H9 (cell line): ENCODE data around the gene C17orf50. TPM values are rescaled to one million over a fixed set of nuclear protein-coding genes. Genes with fewer than 3 reads are reported as not detected.

Experiments
- DNase-seq: peaks from one replicate; pipeline ENCODE4 v3.0.0-alpha.2; 2017
- H2AFZ ChIP-seq: one replicate; pipeline ENCODE4 v1.6.1; 2013; ENCODE audit warnings: mild to moderate bottlenecking, low read length, control low read depth, moderate library complexity
- H2AK5ac ChIP-seq: 2 replicates; pipeline ENCODE4 v1.6.1; 2013; ENCODE audit warnings: low read length, control low read depth, mixed read lengths; ENCODE audit not compliant: insufficient read length
- H2BK120ac ChIP-seq: one replicate; pipeline ENCODE4 v1.6.1; 2013; ENCODE audit warnings: low read depth, mild to moderate bottlenecking, low read length, control low read depth, inconsistent platforms; ENCODE audit not compliant: poor library complexity, severe bottlenecking
- H2BK12ac ChIP-seq: 2 replicates; pipeline ENCODE4 v1.6.1; 2013; ENCODE audit warnings: low read length, control low read depth, mixed read lengths, low read depth; ENCODE audit not compliant: insufficient read length
- H2BK15ac ChIP-seq: 2 replicates; pipeline ENCODE4 v1.6.1; 2013; ENCODE audit warnings: low read depth, low read length, control low read depth
- H2BK20ac ChIP-seq: one replicate; pipeline ENCODE4 v1.6.1; 2013; ENCODE audit warnings: low read depth, mild to moderate bottlenecking, low read length, control low read depth, inconsistent platforms; ENCODE audit not compliant: poor library complexity, severe bottlenecking
- H2BK5ac ChIP-seq: 2 replicates; pipeline ENCODE4 v1.6.1; 2013; ENCODE audit warnings: low read length, control low read depth, mixed read lengths; ENCODE audit not compliant: insufficient read length
- H3K14ac ChIP-seq: 2 replicates; pipeline ENCODE4 v1.6.1; 2013; ENCODE audit warnings: low read length, control low read depth; ENCODE audit not compliant: insufficient read depth
- H3K18ac ChIP-seq: 2 replicates; pipeline ENCODE4 v1.6.1; 2013; ENCODE audit warnings: low read depth, mild to moderate bottlenecking, mixed read lengths, low read length, control low read depth; ENCODE audit not compliant: insufficient read length
- H3K23ac ChIP-seq: 2 replicates; pipeline ENCODE4 v1.6.1; 2013; ENCODE audit warnings: low read length, control low read depth, mixed read lengths, low read depth; ENCODE audit not compliant: insufficient read length
- H3K23me2 ChIP-seq: 2 replicates; pipeline ENCODE4 v1.6.1; 2013; ENCODE audit warnings: low read depth, mild to moderate bottlenecking, mixed read lengths, low read length, control low read depth; ENCODE audit not compliant: insufficient read length, poor library complexity, severe bottlenecking
- H3K27ac ChIP-seq: 2 replicates; pipeline ENCODE4 v1.5.1; 2013; ENCODE audit warnings: low read length, control low read depth, mixed read lengths, low read depth; ENCODE audit not compliant: insufficient read length
- H3K27me3 ChIP-seq: 2 replicates; pipeline ENCODE4 v1.6.1; 2013; ENCODE audit warnings: low read length, control low read depth, inconsistent platforms; ENCODE audit not compliant: insufficient read depth
- H3K4ac ChIP-seq: 2 replicates; pipeline ENCODE4 v1.6.1; 2013; ENCODE audit warnings: low read depth, mild to moderate bottlenecking, control low read depth, inconsistent platforms, low read length, moderate library complexity
- H3K4me1 ChIP-seq: 2 replicates; pipeline ENCODE4 v1.6.1; 2013; ENCODE audit warnings: low read length, control low read depth, inconsistent platforms; ENCODE audit not compliant: insufficient read depth
- H3K4me2 ChIP-seq: 2 replicates; pipeline ENCODE4 v1.6.1; 2013; ENCODE audit warnings: low read length, control low read depth, mixed read lengths; ENCODE audit not compliant: insufficient read length, insufficient read depth
- H3K56ac ChIP-seq: 2 replicates; pipeline ENCODE4 v1.6.1; 2013; ENCODE audit warnings: low read depth, mild to moderate bottlenecking, mixed read lengths, low read length, control low read depth; ENCODE audit not compliant: insufficient read length
- H3K79me1 ChIP-seq: 2 replicates; pipeline ENCODE4 v1.6.1; 2013; ENCODE audit warnings: low read depth, mild to moderate bottlenecking, moderate library complexity, low read length, control low read depth, inconsistent platforms; ENCODE audit not compliant: insufficient read depth, poor library complexity, severe bottlenecking
- H3K79me2 ChIP-seq: 2 replicates; pipeline ENCODE4 v1.6.1; 2013; ENCODE audit warnings: low read length, control low read depth, inconsistent platforms; ENCODE audit not compliant: insufficient read depth
- H3K9ac ChIP-seq: 2 replicates; pipeline ENCODE4 v1.6.1; 2013; ENCODE audit warnings: low read length, control low read depth, mixed read lengths; ENCODE audit not compliant: insufficient read length; ENCODE audit errors: extremely low read depth
- H3K9me3 ChIP-seq: one replicate; pipeline ENCODE4 v1.6.1; 2013; ENCODE audit warnings: low read depth, low read length, inconsistent platforms; ENCODE audit not compliant: control insufficient read depth
- H3T11ph ChIP-seq: one replicate; pipeline ENCODE4 v1.6.1; 2013; ENCODE audit warnings: mild to moderate bottlenecking, low read length, control low read depth, inconsistent platforms
- H4K20me1 ChIP-seq: one replicate; pipeline ENCODE4 v1.6.1; 2013; ENCODE audit not compliant: control insufficient read depth, insufficient read length, insufficient read depth
- H4K5ac ChIP-seq: 2 replicates; pipeline ENCODE4 v1.6.1; 2013; ENCODE audit warnings: low read depth, mild to moderate bottlenecking, mixed read lengths, low read length, control low read depth; ENCODE audit not compliant: insufficient read length
- H4K8ac ChIP-seq: replicated peaks from 2 replicates; pipeline ENCODE4 v1.6.1; 2013; ENCODE audit warnings: low read length, control low read depth, mixed read lengths, low read depth; ENCODE audit not compliant: insufficient read length
- H4K91ac ChIP-seq: 2 replicates; pipeline ENCODE4 v1.6.1; 2013; ENCODE audit warnings: low read depth, mild to moderate bottlenecking, moderate library complexity, mixed read lengths, low read length, control low read depth; ENCODE audit not compliant: insufficient read length
- H3K27ac Mint-ChIP-seq, 3 experiments: 2 replicates in 2 of 3; 3 replicates in 1 of 3; pipeline ENCODE4 v1.8.0; 2020 to 2021; ENCODE audit warnings: mixed read lengths in 3 of 3, mild to moderate bottlenecking in 1 of 3, moderate library complexity in 1 of 3
- H3K27me3 Mint-ChIP-seq: 2 replicates; pipeline ENCODE4 v1.8.0; 2021; ENCODE audit warnings: low read depth, mild to moderate bottlenecking, moderate library complexity, mixed read lengths
- H3K36me3 Mint-ChIP-seq, 3 experiments: 2 replicates in 2 of 3; 3 replicates in 1 of 3; pipeline ENCODE4 v1.8.0; 2020 to 2021; ENCODE audit warnings: low read depth in 3 of 3, mixed read lengths in 3 of 3; ENCODE audit not compliant: insufficient read depth in 1 of 3
- H3K4me1 Mint-ChIP-seq, 2 experiments: 2 replicates each; pipeline ENCODE4 v1.8.0; 2020; ENCODE audit warnings: mixed read lengths in 2 of 2
- H3K4me3 Mint-ChIP-seq, 2 experiments: 2 replicates in 1 of 2; 3 replicates in 1 of 2; pipeline ENCODE4 v1.8.0; 2020 to 2021; ENCODE audit warnings: mild to moderate bottlenecking in 2 of 2, mixed read lengths in 2 of 2, moderate library complexity in 1 of 2
- H3K9me3 Mint-ChIP-seq, 2 experiments: 2 replicates in 1 of 2; 3 replicates in 1 of 2; pipeline ENCODE4 v1.8.0; 2020; ENCODE audit warnings: mild to moderate bottlenecking in 2 of 2, mixed read lengths in 2 of 2, moderate library complexity in 1 of 2
- CTCF ChIP-seq: fragments of 200-600 bp; sonication (generic); conservative IDR thresholded peaks from 3 replicates; pipeline ENCODE4 v1.8.0; 2021; ENCODE audit warnings: antibody characterized with exemption, mild to moderate bottlenecking
- WGBS: extraction: QIAGEN DNeasy Blood & Tissue Kit; methylation state at CpG from one replicate; pipeline ENCODE4 v1.1.7; 2013; ENCODE audit warnings: missing lambda C conversion rate, low lambda C conversion rate, mixed read lengths; ENCODE audit not compliant: insufficient read length; ENCODE audit errors: extremely low coverage; 5-methylcytosine and 5-hydroxymethylcytosine counted together
- total RNA-seq: library from RNA; stranded (reverse); gene quantifications from 2 replicates; pipeline ENCODE4 v1.2.1, GENCODE V29; 2021

Gene C17orf50
- total RNA-seq, 1 experiment from 2014 or later = not detected

- Mint-ChIP-seq H3K27me3 (peaks cover 46% of the 10 kb centered on the region), H3K4me1 (peaks cover 23 to 27% of the 10 kb centered on the region in 2 experiments), H3K27ac (no peak overlapping the region), H3K9me3 (no peaks in the 10 kb centered on the region), H3K4me3 (no peak overlapping the region), H3K36me3 (no peaks in the 10 kb centered on the region; a peak in 1 of 7 replicates)
- H3K79me2 ChIP-seq = no peaks in the 10 kb centered on the region
- H2BK20ac ChIP-seq = no peak overlapping the region
- H3K9ac ChIP-seq = no peak overlapping the region
- no peak overlapping the region for H3K56ac ChIP-seq
- H3T11ph ChIP-seq = no peak overlapping the region
- no peak overlapping the region for H3K4ac ChIP-seq
- no peaks in the 10 kb centered on the region for H3K9me3 ChIP-seq
- TF ChIP-seq CTCF = no peak
- H2BK15ac ChIP-seq = no peak overlapping the region
- H4K20me1 ChIP-seq = no peaks in the 10 kb centered on the region
- H3K4me1 ChIP-seq = no peaks in the 10 kb centered on the region; the same call in 1 of the 2 replicates
- H4K8ac ChIP-seq = no peak overlapping the region
- no peak overlapping the region for H4K91ac ChIP-seq
- H3K79me1 ChIP-seq = no peaks in the 10 kb centered on the region
- H3K14ac ChIP-seq = no peak overlapping the region
- H3K23me2 ChIP-seq = peaks cover 6% of the 10 kb centered on the region
- H2AFZ ChIP-seq = no peak overlapping the region
- no peak overlapping the region for H3K23ac ChIP-seq
- H2AK5ac ChIP-seq = no peak overlapping the region
- no peak overlapping the region for H3K27ac ChIP-seq
- H3K4me2 ChIP-seq = no peak overlapping the region
- DNase-seq = no peak
- no peak overlapping the region for H3K18ac ChIP-seq
- no peak overlapping the region for H2BK120ac ChIP-seq
- no peak overlapping the region for H4K5ac ChIP-seq
- no peak overlapping the region for H2BK5ac ChIP-seq
- peaks cover 1% of the 10 kb centered on the region; the same call in 1 of the 2 replicates for H3K27me3 ChIP-seq
- no CpG with 5 or more reads among the region's 7 CpGs for WGBS
- no peak overlapping the region for H2BK12ac ChIP-seq
Observed at GRCh38 chr17:35734396-35734795, 26.3 kb upstream of the C17orf50 start.
